ENCODE results near the gene ROCK2. TPM values are rescaled to one million over a fixed set of nuclear protein-coding genes. Genes with fewer than 3 reads are reported as not detected.

The ROCK2 gene
- total RNA-seq, 1 donor from 2014 or later = 36.1 TPM

DNA sequence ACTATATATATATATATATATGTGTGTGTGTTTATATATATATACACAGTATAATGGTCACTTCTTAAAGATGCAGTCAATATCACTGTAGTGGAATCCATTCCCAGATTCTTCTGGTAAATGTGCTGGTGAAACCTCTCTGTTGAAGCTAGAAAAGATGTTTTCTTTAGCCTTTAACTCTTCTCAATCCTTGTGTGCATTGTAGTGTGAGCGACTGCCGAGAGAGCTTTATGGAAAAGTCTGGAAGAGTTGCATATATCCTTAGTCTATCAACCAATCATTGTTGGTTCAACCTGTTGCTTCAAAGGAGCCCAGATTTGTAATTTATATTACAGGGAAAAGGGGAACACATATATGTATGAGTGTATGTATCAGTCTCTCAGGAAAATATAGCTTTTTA is 161.5 kb downstream of the ROCK2 start:
- no peak for TF ChIP-seq EZH2phosphoT487 (IDR thresholded peaks at IDR 0.05)
- TF ChIP-seq EZH2 (IDR thresholded peaks at IDR 0.05) = no peak
- Mint-ChIP-seq H3K9me3 (no peaks in the 10 kb centered on the region), H3K4me1 (no peaks in the 10 kb centered on the region), H3K36me3 (peaks cover 4% of the 10 kb centered on the region), H3K27me3 (ENCODE audit: insufficient read depth, low read depth) (no peaks in the 10 kb centered on the region), H3K27ac (no peak overlapping the region), H3K4me3 (no peak overlapping the region)
- Histone ChIP-seq H3K9me3 (ENCODE audit: low read depth) (no peaks in the 10 kb centered on the region), H3K79me2 (ENCODE audit: low read depth) (no peaks in the 10 kb centered on the region), H3K27me3 (no peaks in the 10 kb centered on the region), H3F3A (ENCODE audit: low read depth) (peaks cover 10% of the 10 kb centered on the region), H3K4me3 (no peak overlapping the region), H3K27ac (no peak overlapping the region), H4K20me1 (ENCODE audit: low read depth) (no peaks in the 10 kb centered on the region), H3K4me2 (no peak overlapping the region), H3K36me3 (no peaks in the 10 kb centered on the region), H3K9ac (no peak overlapping the region), H2AFZ (replicated peaks) (no peak overlapping the region), H3K4me1 (no peaks in the 10 kb centered on the region)
- DNase-seq (ENCODE audit: low spot score) = no peak

DNA sequence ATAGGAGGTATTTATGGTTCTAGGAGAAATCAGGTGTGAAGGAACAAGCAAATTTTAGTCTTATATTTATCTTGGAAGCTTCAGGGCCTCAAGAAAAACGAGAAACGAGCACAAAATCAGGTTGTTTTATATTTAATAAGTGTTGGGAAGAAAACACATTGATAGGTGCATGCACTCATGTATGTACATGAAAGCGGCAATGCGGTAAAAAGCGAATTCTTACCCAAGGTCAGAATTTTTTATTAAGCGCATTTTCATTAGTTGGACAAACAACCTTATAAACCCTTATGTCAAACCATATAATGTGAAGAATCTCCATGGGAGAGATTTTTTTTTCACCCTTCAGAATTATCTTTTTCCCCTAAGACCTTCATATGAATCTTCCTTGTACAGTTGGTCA is 163.8 kb downstream of the ROCK2 start:
- peaks cover 4% of the 10 kb centered on the region for H3K36me3 Mint-ChIP-seq
- Histone ChIP-seq H3K27ac (no peak overlapping the region), H4K20me1 (ENCODE audit: low read depth) (no peaks in the 10 kb centered on the region), H3K4me1 (no peaks in the 10 kb centered on the region), H3K9me3 (ENCODE audit: low read depth) (no peaks in the 10 kb centered on the region), H3K27me3 (no peaks in the 10 kb centered on the region), H3K36me3 (no peaks in the 10 kb centered on the region), H3K9ac (no peak overlapping the region), H3K4me2 (no peak overlapping the region), H3F3A (ENCODE audit: low read depth) (peaks cover 10% of the 10 kb centered on the region), H2AFZ (replicated peaks) (no peak overlapping the region), H3K4me3 (no peak overlapping the region), H3K79me2 (ENCODE audit: low read depth) (no peaks in the 10 kb centered on the region)
- no peaks in the 10 kb centered on the region for H3K27me3 Mint-ChIP-seq (ENCODE audit: insufficient read depth, low read depth)
- H3K4me3 Mint-ChIP-seq = no peak overlapping the region
- TF ChIP-seq EZH2phosphoT487 (IDR thresholded peaks at IDR 0.05) = no peak
- TF ChIP-seq, protein P1, sequence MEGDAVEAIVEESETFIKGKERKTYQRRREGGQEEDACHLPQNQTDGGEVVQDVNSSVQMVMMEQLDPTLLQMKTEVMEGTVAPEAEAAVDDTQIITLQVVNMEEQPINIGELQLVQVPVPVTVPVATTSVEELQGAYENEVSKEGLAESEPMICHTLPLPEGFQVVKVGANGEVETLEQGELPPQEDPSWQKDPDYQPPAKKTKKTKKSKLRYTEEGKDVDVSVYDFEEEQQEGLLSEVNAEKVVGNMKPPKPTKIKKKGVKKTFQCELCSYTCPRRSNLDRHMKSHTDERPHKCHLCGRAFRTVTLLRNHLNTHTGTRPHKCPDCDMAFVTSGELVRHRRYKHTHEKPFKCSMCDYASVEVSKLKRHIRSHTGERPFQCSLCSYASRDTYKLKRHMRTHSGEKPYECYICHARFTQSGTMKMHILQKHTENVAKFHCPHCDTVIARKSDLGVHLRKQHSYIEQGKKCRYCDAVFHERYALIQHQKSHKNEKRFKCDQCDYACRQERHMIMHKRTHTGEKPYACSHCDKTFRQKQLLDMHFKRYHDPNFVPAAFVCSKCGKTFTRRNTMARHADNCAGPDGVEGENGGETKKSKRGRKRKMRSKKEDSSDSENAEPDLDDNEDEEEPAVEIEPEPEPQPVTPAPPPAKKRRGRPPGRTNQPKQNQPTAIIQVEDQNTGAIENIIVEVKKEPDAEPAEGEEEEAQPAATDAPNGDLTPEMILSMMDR (IDR thresholded peaks at IDR 0.05) = no peak
- TF ChIP-seq EZH2 (IDR thresholded peaks at IDR 0.05) = no peak
- DNase-seq (ENCODE audit: low spot score) = no peak
- H3K4me1 Mint-ChIP-seq = no peaks in the 10 kb centered on the region
- H3K27ac Mint-ChIP-seq = no peak overlapping the region
- H3K9me3 Mint-ChIP-seq = no peaks in the 10 kb centered on the region

GRCh38 chr2:11179899-11180298 is 164.5 kb downstream of the ROCK2 start:
- peaks cover 6% of the 10 kb centered on the region for H3K36me3 Mint-ChIP-seq
- Histone ChIP-seq H3K9ac (no peak overlapping the region), H3K36me3 (no peaks in the 10 kb centered on the region), H3F3A (ENCODE audit: low read depth) (peaks cover 10% of the 10 kb centered on the region), H3K9me3 (ENCODE audit: low read depth) (no peaks in the 10 kb centered on the region), H3K4me3 (no peak overlapping the region), H4K20me1 (ENCODE audit: low read depth) (no peaks in the 10 kb centered on the region), H3K4me2 (no peak overlapping the region), H3K27ac (no peak overlapping the region), H3K27me3 (no peaks in the 10 kb centered on the region), H3K4me1 (no peaks in the 10 kb centered on the region), H3K79me2 (ENCODE audit: low read depth) (no peaks in the 10 kb centered on the region), H2AFZ (replicated peaks) (no peak overlapping the region)
- TF ChIP-seq, protein P1 (IDR thresholded peaks at IDR 0.05) = no peak
- no peak for TF ChIP-seq EZH2phosphoT487 (IDR thresholded peaks at IDR 0.05)
- no peaks in the 10 kb centered on the region for H3K27me3 Mint-ChIP-seq (ENCODE audit: insufficient read depth, low read depth)
- no peak overlapping the region for H3K4me3 Mint-ChIP-seq
- H3K9me3 Mint-ChIP-seq = no peaks in the 10 kb centered on the region
- DNase-seq (ENCODE audit: low spot score) = no peak
- peaks cover 4% of the 10 kb centered on the region for H3K4me1 Mint-ChIP-seq
- H3K27ac Mint-ChIP-seq = no peak overlapping the region

GRCh38 chr2:11179196-11179595 is 165.2 kb downstream of the ROCK2 start:
- Histone ChIP-seq H3K79me2 (ENCODE audit: low read depth) (no peaks in the 10 kb centered on the region), H3K4me2 (no peak overlapping the region), H3K9me3 (ENCODE audit: low read depth) (no peaks in the 10 kb centered on the region), H3K27ac (no peak overlapping the region), H2AFZ (replicated peaks) (no peak overlapping the region), H3K4me3 (no peak overlapping the region), H4K20me1 (ENCODE audit: low read depth) (no peaks in the 10 kb centered on the region), H3K4me1 (no peaks in the 10 kb centered on the region), H3K9ac (no peak overlapping the region), H3K27me3 (no peaks in the 10 kb centered on the region), H3K36me3 (no peaks in the 10 kb centered on the region), H3F3A (ENCODE audit: low read depth) (peaks cover 10% of the 10 kb centered on the region)
- Mint-ChIP-seq H3K27me3 (ENCODE audit: insufficient read depth, low read depth) (no peaks in the 10 kb centered on the region), H3K36me3 (peaks cover 6% of the 10 kb centered on the region), H3K4me3 (no peak overlapping the region), H3K9me3 (no peaks in the 10 kb centered on the region), H3K4me1 (peaks cover 4% of the 10 kb centered on the region), H3K27ac (no peak overlapping the region)
- TF ChIP-seq EZH2phosphoT487 (IDR thresholded peaks at IDR 0.05) = no peak
- no peak for TF ChIP-seq EZH2 (IDR thresholded peaks at IDR 0.05)
- TF ChIP-seq, protein P1 (IDR thresholded peaks at IDR 0.05) = no peak
- no peak for DNase-seq (ENCODE audit: low spot score)

Data from neural progenitor cell (in vitro differentiated cells).